Activated CD8-positive, alpha-beta T cell treated with anti-CD3 and anti-CD28 coated beads, Interleukin-2, amount 10 ng/mL, durations not matched to agents 7 days and 5 days (primary cell): ENCODE results near the gene C6orf47. TPM values are rescaled to one million over a fixed set of nuclear protein-coding genes. Genes with fewer than 3 reads are reported as not detected.

Source experiments
- microRNA-seq: library from miRNA; unstranded; fragments of <30 nt; microRNA quantifications from one replicate; pipeline ENCODE4 v1.2.0, GENCODE V29; 2022
- total RNA-seq, 2 experiments: library from RNA; stranded (reverse); gene quantifications; one replicate each; pipeline ENCODE4 v1.2.3, GENCODE V29; 2021

C6orf47 gene
- total RNA-seq, 2 experiments from 2014 or later, result 22.5 to 23.8 TPM

Small RNAs within 50 kb of the gene (microRNA-seq; reads per million reads assigned to microRNA genes)
- gene MIR4646, result 2.3 reads per million
- gene MIR6832, result not detected

Other genes with a start within 250 kb of the C6orf47 start
- 10 to 100 TPM; 49.0 TPM for gene MICB, start 162.6 kb downstream of the C6orf47 start, total RNA-seq
- gene MCCD1, start 131.8 kb downstream of the C6orf47 start, total RNA-seq, result not detected
- 100 to 1,000 TPM; 477 to 488 TPM for gene DDX39B, start 118.8 kb downstream of the C6orf47 start, total RNA-seq
- 1 to 10 TPM; 2.5 TPM for gene ATP6V1G2, start 114.2 kb downstream of the C6orf47 start, total RNA-seq
- gene NFKBIL1, start 113.2 kb downstream of the C6orf47 start, total RNA-seq, result 10 to 100 TPM; 13.5 to 14.2 TPM
- gene LTA, start 88.5 kb downstream of the C6orf47 start, total RNA-seq, result 10 to 100 TPM; 19.4 to 24.6 TPM
- 10 to 100 TPM; 53.4 to 55.0 TPM for gene TNF, start 85.2 kb downstream of the C6orf47 start, total RNA-seq
- gene LTB, start 78.4 kb downstream of the C6orf47 start, total RNA-seq, result 100 to 1,000 TPM; 613 to 618 TPM
- gene LST1, start 74.5 kb downstream of the C6orf47 start, total RNA-seq, result 100 to 1,000 TPM; 125 to 139 TPM
- 100 to 1,000 TPM; 107 to 115 TPM for gene NCR3, start 67.8 kb downstream of the C6orf47 start, total RNA-seq
- gene AIF1, start 45.5 kb downstream of the C6orf47 start, total RNA-seq, result 100 to 1,000 TPM; 177 TPM
- gene PRRC2A, start 40.1 kb downstream of the C6orf47 start, total RNA-seq, result 100 to 1,000 TPM; 260 to 279 TPM
- gene BAG6, start 8.1 kb downstream of the C6orf47 start, total RNA-seq, result 100 to 1,000 TPM; 259 to 267 TPM
- 1 to 10 TPM; 3.2 to 5.1 TPM for gene APOM, start 4.9 kb downstream of the C6orf47 start, total RNA-seq
- gene GPANK1, start 4.2 kb upstream of the C6orf47 start, total RNA-seq, result 10 to 100 TPM; 29.0 to 34.7 TPM
- 100 to 1,000 TPM; 233 to 250 TPM for gene CSNK2B, start 5.3 kb upstream of the C6orf47 start, total RNA-seq
- gene LY6G5B, start 9.2 kb upstream of the C6orf47 start, total RNA-seq, result 10 to 100 TPM; 22.6 to 23.2 TPM
- gene LY6G5C, start 20.3 kb upstream of the C6orf47 start, total RNA-seq, result 1 to 10 TPM; 4.3 to 5.5 TPM
- gene ABHD16A, start 42.5 kb upstream of the C6orf47 start, total RNA-seq, result 10 to 100 TPM; 52.1 to 55.4 TPM
- not detected for gene LY6G6F, start 46.1 kb upstream of the C6orf47 start, total RNA-seq
- gene LY6G6D, start 54.6 kb upstream of the C6orf47 start, total RNA-seq, result not detected
- under 1 TPM in 1 of 2 experiments, not detected in 1; 0.26 TPM for gene LY6G6C, start 61.0 kb upstream of the C6orf47 start, total RNA-seq
- under 1 TPM; 0.71 to 0.91 TPM for gene MPIG6B, start 62.6 kb upstream of the C6orf47 start, total RNA-seq
- gene DDAH2, start 68.5 kb upstream of the C6orf47 start, total RNA-seq, result 10 to 100 TPM; 31.9 to 33.7 TPM
- 100 to 1,000 TPM; 617 to 651 TPM for gene CLIC1, start 75.8 kb upstream of the C6orf47 start, total RNA-seq
- gene MSH5, start 79.2 kb upstream of the C6orf47 start, total RNA-seq, result 10 to 100 TPM; 64.8 to 73.6 TPM
- 10 to 100 TPM; 14.3 to 15.4 TPM for gene SAPCD1, start 101.9 kb upstream of the C6orf47 start, total RNA-seq
- gene VWA7, start 116.5 kb upstream of the C6orf47 start, total RNA-seq, result 1 to 10 TPM; 6.4 to 6.6 TPM
- gene VARS1, start 135.0 kb upstream of the C6orf47 start, total RNA-seq, result 100 to 1,000 TPM; 114 to 115 TPM
- gene LSM2, start 146.2 kb upstream of the C6orf47 start, total RNA-seq, result 100 to 1,000 TPM; 123 to 128 TPM
- 1 to 10 TPM; 3.0 to 3.1 TPM for gene HSPA1L, start 154.5 kb upstream of the C6orf47 start, total RNA-seq
- gene HSPA1A, start 154.8 kb upstream of the C6orf47 start, total RNA-seq, result 10 to 100 TPM; 75.6 to 75.7 TPM
- gene HSPA1B, start 167.0 kb upstream of the C6orf47 start, total RNA-seq, result 10 to 100 TPM; 84.6 to 87.1 TPM
- 10 to 100 TPM; 16.5 to 17.8 TPM for gene NEU1, start 202.0 kb upstream of the C6orf47 start, total RNA-seq
- under 1 TPM in 1 of 2 experiments, not detected in 1; 0.39 TPM for gene SLC44A4, start 218.2 kb upstream of the C6orf47 start, total RNA-seq
- gene EHMT2, start 236.9 kb upstream of the C6orf47 start, total RNA-seq, result 10 to 100 TPM; 70.1 to 72.3 TPM
- 1 to 10 TPM; 1.6 to 1.8 TPM for gene ZBTB12, start 241.3 kb upstream of the C6orf47 start, total RNA-seq